ENCODE measurements around the gene C10orf143. TPM values are rescaled to one million over a fixed set of nuclear protein-coding genes. Genes with fewer than 3 reads are reported as not detected.

C10orf143 gene
- total RNA-seq, 4 donors from 2014 or later = 3.7 to 5.0 (median 4.3) TPM

DNA sequence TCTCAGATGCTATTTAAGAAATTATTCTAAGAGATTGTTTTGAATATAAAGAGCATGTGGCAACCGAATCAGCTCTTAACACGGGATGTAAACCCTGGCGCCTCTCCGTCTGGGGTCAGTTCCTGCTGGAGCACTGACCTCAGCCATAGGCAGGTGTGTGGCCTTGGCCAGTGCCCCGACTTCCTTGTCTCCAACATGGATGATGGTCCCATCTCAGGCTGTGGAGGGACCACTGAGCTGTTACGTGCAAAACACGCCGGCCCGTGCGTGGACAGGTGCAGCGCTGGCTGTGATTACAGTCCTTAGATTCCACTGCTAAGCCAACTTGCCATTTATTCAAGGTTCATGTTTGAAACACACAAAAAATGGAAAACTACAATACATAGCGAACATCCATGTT, 59.9 kb downstream of the C10orf143 start:
- Histone ChIP-seq H3K27ac (replicated peaks in 1 of 4) (no peak overlapping the region), H3K36me3 (no peaks in the 10 kb centered on the region), H3K4me3 (no peak overlapping the region), H3K27me3 (peaks cover 0 to 33% (median 0%) of the 10 kb centered on the region in 4 donors), H3K9me3 (no peaks in the 10 kb centered on the region), H3K4me1 (no peaks in the 10 kb centered on the region)
- intact Hi-C loops (cut with DNase I) = no loop called here
- DNase-seq (ENCODE audit: extremely low spot score) = no peak
- 80% methylated on average over 12 of the region's 12 CpGs for WGBS
- TF ChIP-seq, protein P1, sequence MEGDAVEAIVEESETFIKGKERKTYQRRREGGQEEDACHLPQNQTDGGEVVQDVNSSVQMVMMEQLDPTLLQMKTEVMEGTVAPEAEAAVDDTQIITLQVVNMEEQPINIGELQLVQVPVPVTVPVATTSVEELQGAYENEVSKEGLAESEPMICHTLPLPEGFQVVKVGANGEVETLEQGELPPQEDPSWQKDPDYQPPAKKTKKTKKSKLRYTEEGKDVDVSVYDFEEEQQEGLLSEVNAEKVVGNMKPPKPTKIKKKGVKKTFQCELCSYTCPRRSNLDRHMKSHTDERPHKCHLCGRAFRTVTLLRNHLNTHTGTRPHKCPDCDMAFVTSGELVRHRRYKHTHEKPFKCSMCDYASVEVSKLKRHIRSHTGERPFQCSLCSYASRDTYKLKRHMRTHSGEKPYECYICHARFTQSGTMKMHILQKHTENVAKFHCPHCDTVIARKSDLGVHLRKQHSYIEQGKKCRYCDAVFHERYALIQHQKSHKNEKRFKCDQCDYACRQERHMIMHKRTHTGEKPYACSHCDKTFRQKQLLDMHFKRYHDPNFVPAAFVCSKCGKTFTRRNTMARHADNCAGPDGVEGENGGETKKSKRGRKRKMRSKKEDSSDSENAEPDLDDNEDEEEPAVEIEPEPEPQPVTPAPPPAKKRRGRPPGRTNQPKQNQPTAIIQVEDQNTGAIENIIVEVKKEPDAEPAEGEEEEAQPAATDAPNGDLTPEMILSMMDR (IDR thresholded peaks at IDR 0.05) = no peak
- no peak for TF ChIP-seq POLR2AphosphoS5 (IDR thresholded peaks at IDR 0.05)
- TF ChIP-seq POLR2A (IDR thresholded peaks at IDR 0.05; ENCODE audit: low read depth) = no peak
- no peak for TF ChIP-seq EP300 (IDR thresholded peaks at IDR 0.05)

- 87% methylated on average over 12 of the region's 12 CpGs for WGBS
- TF ChIP-seq EP300 (IDR thresholded peaks at IDR 0.05) (no peak), POLR2AphosphoS5 (IDR thresholded peaks at IDR 0.05) (no peak), POLR2A (IDR thresholded peaks at IDR 0.05; ENCODE audit: low read depth) (no peak)
- no peak for DNase-seq (ENCODE audit: extremely low spot score)
Observed at GRCh38 chr10:130049987-130050386, 60.6 kb downstream of the C10orf143 start.

GRCh38 chr10:130049244-130049643, 61.4 kb downstream of the C10orf143 start:
- TF ChIP-seq POLR2A (IDR thresholded peaks at IDR 0.05; ENCODE audit: low read depth) (no peak), EP300 (IDR thresholded peaks at IDR 0.05) (no peak), POLR2AphosphoS5 (IDR thresholded peaks at IDR 0.05) (no peak)
- TF ChIP-seq, protein P1 (IDR thresholded peaks at IDR 0.05) = no peak
- Histone ChIP-seq H3K27ac (replicated peaks in 1 of 4) (no peak overlapping the region), H3K9me3 (no peaks in the 10 kb centered on the region), H3K36me3 (no peaks in the 10 kb centered on the region), H3K4me3 (no peak overlapping the region), H3K4me1 (no peaks in the 10 kb centered on the region), H3K27me3 (peaks cover 0 to 48% (median 0%) of the 10 kb centered on the region in 4 donors)
- intact Hi-C loops (cut with DNase I) = no loop called here
- 96% methylated on average over 6 of the region's 12 CpGs for WGBS
- no peak for DNase-seq (ENCODE audit: extremely low spot score)

More at GRCh38 chr10:130049987-130050386, 60.6 kb downstream of the C10orf143 start:
- Histone ChIP-seq H3K27ac (replicated peaks in 1 of 4) (no peak overlapping the region), H3K4me3 (no peak overlapping the region), H3K36me3 (no peaks in the 10 kb centered on the region), H3K27me3 (peaks cover 0 to 41% (median 0%) of the 10 kb centered on the region in 4 donors), H3K9me3 (no peaks in the 10 kb centered on the region), H3K4me1 (no peaks in the 10 kb centered on the region)
- intact Hi-C loops (cut with DNase I) = no loop called here

GRCh38 chr10:130048081-130048480, 62.5 kb downstream of the C10orf143 start:
- peaks cover 0 to 59% (median 0%) of the 10 kb centered on the region in 4 donors for H3K27me3 ChIP-seq
- intact Hi-C loops (cut with DNase I) = no loop called here
- 58% methylated on average over 3 of the region's 3 CpGs for WGBS

GRCh38 chr10:130047336-130047735, 63.3 kb downstream of the C10orf143 start:
- Histone ChIP-seq H3K36me3 (no peaks in the 10 kb centered on the region), H3K4me3 (no peak overlapping the region), H3K27me3 (peaks cover 0 to 55% (median 0%) of the 10 kb centered on the region in 4 donors), H3K27ac (replicated peaks in 1 of 4) (no peak overlapping the region), H3K4me1 (no peaks in the 10 kb centered on the region), H3K9me3 (no peaks in the 10 kb centered on the region)
- intact Hi-C loops (cut with DNase I) = no loop called here
- WGBS = 84% methylated on average over 10 of the region's 10 CpGs
- TF ChIP-seq, protein P1 (IDR thresholded peaks at IDR 0.05) = no peak
- TF ChIP-seq POLR2AphosphoS5 (IDR thresholded peaks at IDR 0.05) (no peak), EP300 (IDR thresholded peaks at IDR 0.05) (no peak), POLR2A (IDR thresholded peaks at IDR 0.05; ENCODE audit: low read depth) (no peak)
- no peak for DNase-seq (ENCODE audit: extremely low spot score)

More at GRCh38 chr10:130048081-130048480, 62.5 kb downstream of the C10orf143 start:
- Histone ChIP-seq H3K27ac (replicated peaks in 1 of 4) (no peak overlapping the region), H3K36me3 (no peaks in the 10 kb centered on the region), H3K9me3 (no peaks in the 10 kb centered on the region), H3K4me1 (no peaks in the 10 kb centered on the region), H3K4me3 (no peak overlapping the region)
- TF ChIP-seq POLR2A (IDR thresholded peaks at IDR 0.05; ENCODE audit: low read depth) (no peak), POLR2AphosphoS5 (IDR thresholded peaks at IDR 0.05) (no peak), EP300 (IDR thresholded peaks at IDR 0.05) (no peak)
- TF ChIP-seq, protein P1 (IDR thresholded peaks at IDR 0.05) = no peak
- DNase-seq (ENCODE audit: extremely low spot score) = no peak
